ENCODE measurements around the gene PRDX4. TPM values are rescaled to one million over a fixed set of nuclear protein-coding genes. Genes with fewer than 3 reads are reported as not detected.

PRDX4 gene
- total and polyA plus RNA-seq, 10 of the 15 experiments (the other 5 are each of a cell fraction or from before 2014, with no cell fraction given): 11.1 to 121 (median 59.1) TPM

DNA sequence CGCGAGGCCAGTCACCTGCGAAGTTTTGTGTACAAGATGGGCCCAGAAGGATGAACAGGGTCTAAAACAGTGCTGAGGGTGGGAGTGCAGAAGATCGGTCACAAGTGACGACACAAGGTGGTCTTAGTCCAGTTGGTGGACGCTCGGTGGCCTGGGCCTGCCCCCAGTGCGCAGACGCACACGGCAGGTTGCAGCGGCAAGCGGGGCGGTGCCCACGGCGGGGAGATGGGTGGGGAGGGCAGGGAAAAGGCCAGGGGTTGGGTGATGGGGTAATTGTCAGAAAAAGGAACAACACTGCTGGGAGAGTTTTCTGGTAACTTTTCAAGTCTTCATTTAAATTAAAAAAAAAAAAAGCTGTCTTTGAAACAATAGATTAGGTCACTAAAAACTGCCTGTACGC is 1.0 kb upstream of the PRDX4 start:
- FAIRE-seq (no peak), DNase-seq (ENCODE audit: low read depth, low spot score) (no peak), ATAC-seq (no peak)
- in situ Hi-C loops (cut with MboI): no loop called here
- Histone ChIP-seq H4K20me1 (ENCODE audit: control insufficient read depth, insufficient read depth) (no peaks in the 10 kb centered on the region), H3K27me3 (replicated peaks in 1 of 2; ENCODE audit: control insufficient read depth in 2 of 2, insufficient read depth in 2 of 2, low read length in 1 of 2) (no peaks in the 10 kb centered on the region), H3K9ac (ENCODE audit: control insufficient read depth, insufficient read depth, low read length) (no peak overlapping the region), H3K79me2 (ENCODE audit: control insufficient read depth, insufficient read depth, low read length) (peaks cover 3% of the 10 kb centered on the region), H3K4me2 (ENCODE audit: control insufficient read depth, insufficient read depth) (no peak overlapping the region), H3K4me1 (ENCODE audit: control insufficient read depth, insufficient read depth, low read length) (peaks cover 8% of the 10 kb centered on the region), H2AFZ (ENCODE audit: control insufficient read depth, low read depth, low read length) (no peak overlapping the region), H3K36me3 (ENCODE audit: control insufficient read depth in 2 of 2, insufficient read depth in 2 of 2, low read length in 1 of 2) (no peaks in the 10 kb centered on the region), H3K9me3 (replicated peaks; ENCODE audit: control insufficient read depth, insufficient read depth, low read length) (no peaks in the 10 kb centered on the region; the same call in 2 of the 3 replicates), H3K4me3 (no peak overlapping the region), H3K27ac (ENCODE audit: control insufficient read depth, insufficient read depth) (no peak overlapping the region)
- ChIA-PET SMC1A (ENCODE audit: uncharacterized antibody, unreplicated experiment) (interaction anchor here (2.3 kb wide), 1 partner anchor 235 kb away, joined by 6 read pairs; no protein-coding TSS in a partner anchor), RAD21 (ENCODE audit: unreplicated experiment) (interaction anchor here (0.8 kb wide), 1 partner anchor 236 kb away, joined by 3 read pairs; no protein-coding TSS in a partner anchor), POLR2A (interaction anchor here (0.9 to 1.1 kb wide), 2 partner anchors 10 to 69 kb away, joined by 3 to 6 read pairs; no protein-coding TSS in a partner anchor), CTCF (no interaction called here)
- TF ChIP-seq E2F4 (IDR thresholded peaks at IDR 0.05; ENCODE audit: low read depth, low read length) (no peak), FOXK2 (IDR thresholded peaks at IDR 0.05) (no peak), FOXM1 (IDR thresholded peaks at IDR 0.05; ENCODE audit: low read depth, low read length) (no peak), RAD21 (IDR thresholded peaks at IDR 0.05; ENCODE audit: insufficient read depth, low read depth, low read length) (no peak)
- no TSS peak for BruUV-seq (replicated peaks)
- intact Hi-C loops (cut with micrococcal nuclease; ENCODE audit: unreplicated experiment): loop anchor here (10.0 kb wide), 1 partner anchor 171 kb away; no protein-coding TSS in a partner anchor
- 70% methylated on average over 14 of the region's 16 CpGs for WGBS (ENCODE audit: insufficient coverage, insufficient replicate concordance, low lambda C conversion rate, missing lambda C conversion rate)

DNA sequence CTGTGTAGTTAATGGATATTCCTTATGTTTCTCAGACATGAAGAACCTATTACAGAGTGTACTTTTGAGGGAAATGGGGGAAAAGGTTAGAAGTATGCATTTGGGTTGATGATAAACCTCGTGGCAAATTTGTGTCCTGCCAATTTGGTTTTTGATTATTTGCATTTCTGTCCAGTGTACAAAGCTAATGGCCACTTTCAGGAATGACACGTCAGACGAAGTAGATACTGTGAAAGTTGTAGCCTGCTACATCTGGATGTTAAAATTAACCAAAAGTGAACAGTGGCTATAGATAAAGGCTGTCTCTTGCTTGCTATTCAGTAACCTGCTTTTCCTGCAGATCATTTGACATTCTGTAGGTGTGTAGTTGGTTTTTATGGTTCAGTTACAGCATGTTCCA is 1.0 kb downstream of the PRDX4 start:
- Histone ChIP-seq H4K20me1 (ENCODE audit: control insufficient read depth, insufficient read depth) (no peaks in the 10 kb centered on the region), H3K4me3 (peak overlapping the region; percentile 71), H3K9me3 (replicated peaks; ENCODE audit: control insufficient read depth, insufficient read depth, low read length) (no peaks in the 10 kb centered on the region; the same call in 2 of the 3 replicates), H3K27ac (ENCODE audit: control insufficient read depth, insufficient read depth) (peak overlapping the region; percentile 87), H3K27me3 (replicated peaks in 1 of 2; ENCODE audit: control insufficient read depth in 2 of 2, insufficient read depth in 2 of 2, low read length in 1 of 2) (no peaks in the 10 kb centered on the region), H3K79me2 (ENCODE audit: control insufficient read depth, insufficient read depth, low read length) (peaks cover 3% of the 10 kb centered on the region), H3K36me3 (ENCODE audit: control insufficient read depth in 2 of 2, insufficient read depth in 2 of 2, low read length in 1 of 2) (no peaks in the 10 kb centered on the region), H3K9ac (ENCODE audit: control insufficient read depth, insufficient read depth, low read length) (peak overlapping the region; percentile 66), H2AFZ (ENCODE audit: control insufficient read depth, low read depth, low read length) (no peak overlapping the region; the same call in 1 of the 2 replicates), H3K4me2 (ENCODE audit: control insufficient read depth, insufficient read depth) (peak overlapping the region; percentile 65), H3K4me1 (ENCODE audit: control insufficient read depth, insufficient read depth, low read length) (no peaks in the 10 kb centered on the region; the same call in 1 of the 2 replicates)
- intact Hi-C loops (cut with micrococcal nuclease; ENCODE audit: unreplicated experiment) (loop anchor here (10.0 kb wide), 1 partner anchor 174 kb away; no protein-coding TSS in a partner anchor), in situ Hi-C loops (cut with MboI) (no loop called here)
- ChIA-PET RAD21 (ENCODE audit: unreplicated experiment) (interaction anchor here (1.6 kb wide), 1 partner anchor 386 kb away, joined by 6 read pairs; no protein-coding TSS in a partner anchor), POLR2A (interaction anchor here (1.0 to 1.4 kb wide), 2 partner anchors 152 to 234 kb away, joined by 3 read pairs; no protein-coding TSS in a partner anchor), SMC1A (ENCODE audit: uncharacterized antibody, unreplicated experiment) (interaction anchor here (2.3 kb wide), 1 partner anchor 233 kb away, joined by 6 read pairs; no protein-coding TSS in a partner anchor), CTCF (interaction anchor here (1.0 kb wide), 1 partner anchor 70 kb away, joined by 3 read pairs; no protein-coding TSS in a partner anchor)
- 12% methylated on average over 3 of the region's 3 CpGs for WGBS (ENCODE audit: insufficient coverage, insufficient replicate concordance, low lambda C conversion rate, missing lambda C conversion rate)
- DNase-seq (ENCODE audit: low read depth, low spot score) (peak; percentile 24), ATAC-seq (peak; percentile 45), FAIRE-seq (peak; percentile 62)
- no TSS peak for BruUV-seq (replicated peaks)
- no peak for TF ChIP-seq PAX8 (IDR thresholded peaks at IDR 0.05)
- no peak for TF ChIP-seq POLR2AphosphoS5 (IDR thresholded peaks at IDR 0.05; ENCODE audit: low read length)
- TF ChIP-seq PKNOX1 (IDR thresholded peaks at IDR 0.05): no peak
- TF ChIP-seq MYB (IDR thresholded peaks at IDR 0.05; ENCODE audit: borderline replicate concordance, low read depth, low read length): no peak
- TF ChIP-seq FOXK2 (IDR thresholded peaks at IDR 0.05): no peak
- TF ChIP-seq RB1 (IDR thresholded peaks at IDR 0.05; ENCODE audit: borderline replicate concordance): no peak
- TF ChIP-seq BMI1 (IDR thresholded peaks at IDR 0.05; ENCODE audit: borderline replicate concordance): no peak
- no peak for TF ChIP-seq NFIC (IDR thresholded peaks at IDR 0.05; ENCODE audit: low read depth, low read length)
- no peak for TF ChIP-seq MTA3 (IDR thresholded peaks at IDR 0.05; ENCODE audit: borderline replicate concordance, low read length)
- TF ChIP-seq TBL1XR1 (IDR thresholded peaks at IDR 0.05; ENCODE audit: low read depth, low read length): no peak
- no peak for TF ChIP-seq SRF (IDR thresholded peaks at IDR 0.05; ENCODE audit: low read depth in 2 of 2, low read length in 2 of 2)

Measured in GM12878 (cell line).